ENCODE data around the gene SSR1. TPM values are rescaled to one million over a fixed set of nuclear protein-coding genes. Genes with fewer than 3 reads are reported as not detected.
A peak's percentile ranks its signal among the peaks of the same experiment; 100 is the strongest.

The SSR1 gene
- total and polyA plus RNA-seq, 9 of the 15 experiments (the other 6 are each of a cell fraction or from before 2014, with no cell fraction given) = 87.7 to 220 (median 144) TPM

DNA sequence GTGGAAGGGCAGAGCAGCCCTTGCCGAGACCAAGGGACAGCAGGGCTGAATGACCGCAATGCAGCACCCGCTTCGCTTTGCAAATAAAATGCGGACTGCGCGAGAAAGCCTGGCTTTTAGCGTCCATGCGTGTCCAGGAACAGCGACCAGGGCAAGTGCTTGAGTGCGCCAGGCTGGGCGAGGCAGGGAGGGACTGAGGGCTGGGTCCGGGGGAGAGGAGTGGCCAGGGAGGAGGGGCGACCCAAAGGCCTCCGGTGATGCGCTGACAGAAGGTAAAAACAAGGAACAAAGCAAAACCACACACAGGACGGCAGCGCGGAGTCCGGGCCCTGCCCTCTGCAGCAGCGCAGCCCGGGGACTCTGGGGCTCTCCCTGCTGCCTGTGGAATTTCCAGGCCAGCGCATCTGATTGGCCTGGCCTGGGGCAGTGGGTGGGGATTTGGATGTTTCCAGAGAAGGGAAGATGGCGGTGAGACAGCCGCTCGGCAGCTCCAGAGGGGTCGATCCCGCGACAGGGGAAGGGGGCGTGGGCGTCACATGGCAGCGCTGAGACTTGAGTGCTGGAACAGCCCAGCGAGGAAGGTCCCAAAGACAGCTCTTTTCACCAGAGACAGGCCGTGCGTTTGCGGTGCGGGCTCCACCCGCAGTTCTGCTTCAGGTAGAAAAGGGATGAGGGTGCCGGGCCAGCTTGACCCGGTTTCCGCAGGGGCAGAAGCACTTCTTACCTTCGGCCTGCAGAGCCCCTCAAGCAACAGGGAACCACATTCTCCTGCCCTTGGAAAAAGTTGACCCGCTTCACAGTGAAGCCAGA lies 51.8 kb downstream of the SSR1 start (continued):
- TF ChIP-seq, protein P1, sequence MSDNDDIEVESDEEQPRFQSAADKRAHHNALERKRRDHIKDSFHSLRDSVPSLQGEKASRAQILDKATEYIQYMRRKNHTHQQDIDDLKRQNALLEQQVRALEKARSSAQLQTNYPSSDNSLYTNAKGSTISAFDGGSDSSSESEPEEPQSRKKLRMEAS (CRISPR knock-in tag; IDR thresholded peaks at IDR 0.05) = peak; percentile 43; the same call in 1 of the 2 replicates
- TF ChIP-seq RBM14 (IDR thresholded peaks at IDR 0.05; ENCODE audit: borderline replicate concordance, insufficient read depth, low read depth, low read length) (no peak), CAMTA2 (CRISPR knock-in tag; conservative IDR thresholded peaks at IDR 0.05) (no peak), MAZ (CRISPR knock-in tag; conservative IDR thresholded peaks at IDR 0.05 in 1 of 2, IDR thresholded peaks at IDR 0.05 in 1 of 2) (peak in 1 of 2 experiments; percentile 56; a peak in 1 of 4 replicates), ELF4 (CRISPR knock-in tag; IDR thresholded peaks at IDR 0.05) (no peak), KLF6 (CRISPR knock-in tag; IDR thresholded peaks at IDR 0.05; ENCODE audit: borderline replicate concordance) (no peak), ADNP (tag; IDR thresholded peaks at IDR 0.05) (no peak), ZNF133 (CRISPR knock-in tag; IDR thresholded peaks at IDR 0.05) (no peak), RBM25 (IDR thresholded peaks at IDR 0.05; ENCODE audit: low read depth, low read length, severe bottlenecking) (no peak), MED1 (CRISPR knock-in tag; IDR thresholded peaks at IDR 0.05; ENCODE audit: borderline replicate concordance) (no peak), MTA1 (IDR thresholded peaks at IDR 0.05; ENCODE audit: borderline replicate concordance) (no peak), L3MBTL2 (IDR thresholded peaks at IDR 0.05) (peak; percentile 48; the same call in 1 of the 2 replicates)
- TF ChIP-seq, protein P2, sequence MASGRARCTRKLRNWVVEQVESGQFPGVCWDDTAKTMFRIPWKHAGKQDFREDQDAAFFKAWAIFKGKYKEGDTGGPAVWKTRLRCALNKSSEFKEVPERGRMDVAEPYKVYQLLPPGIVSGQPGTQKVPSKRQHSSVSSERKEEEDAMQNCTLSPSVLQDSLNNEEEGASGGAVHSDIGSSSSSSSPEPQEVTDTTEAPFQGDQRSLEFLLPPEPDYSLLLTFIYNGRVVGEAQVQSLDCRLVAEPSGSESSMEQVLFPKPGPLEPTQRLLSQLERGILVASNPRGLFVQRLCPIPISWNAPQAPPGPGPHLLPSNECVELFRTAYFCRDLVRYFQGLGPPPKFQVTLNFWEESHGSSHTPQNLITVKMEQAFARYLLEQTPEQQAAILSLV (tag; IDR thresholded peaks at IDR 0.05) = no peak
- TF ChIP-seq, protein P3, sequence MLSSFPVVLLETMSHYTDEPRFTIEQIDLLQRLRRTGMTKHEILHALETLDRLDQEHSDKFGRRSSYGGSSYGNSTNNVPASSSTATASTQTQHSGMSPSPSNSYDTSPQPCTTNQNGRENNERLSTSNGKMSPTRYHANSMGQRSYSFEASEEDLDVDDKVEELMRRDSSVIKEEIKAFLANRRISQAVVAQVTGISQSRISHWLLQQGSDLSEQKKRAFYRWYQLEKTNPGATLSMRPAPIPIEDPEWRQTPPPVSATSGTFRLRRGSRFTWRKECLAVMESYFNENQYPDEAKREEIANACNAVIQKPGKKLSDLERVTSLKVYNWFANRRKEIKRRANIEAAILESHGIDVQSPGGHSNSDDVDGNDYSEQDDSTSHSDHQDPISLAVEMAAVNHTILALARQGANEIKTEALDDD (IDR thresholded peaks at IDR 0.05) = no peak
